Measurements from ENCODE around the gene JAZF1. TPM values are rescaled to one million over a fixed set of nuclear protein-coding genes. Genes with fewer than 3 reads are reported as not detected.

Gene JAZF1
- total and polyA plus RNA-seq, 3 donors from 2014 or later: 38.5 to 51.0 (median 46.4) TPM

GRCh38 chr7:28024786-28025334 is 155.7 kb downstream of the JAZF1 start:
- Histone ChIP-seq H3K9me3 (no peaks in the 10 kb centered on the region), H3K36me3 (ENCODE audit: low read depth, missing control alignments) (no peaks in the 10 kb centered on the region), H3K4me1 (peaks cover 7% of the 10 kb centered on the region), H3K27me3 (no peaks in the 10 kb centered on the region), H3K27ac (no peak overlapping the region), H3K4me3 (no peak overlapping the region)
- WGBS, 2 donors: 83 to 92% methylated on average over 2 of the region's 2 CpGs
- TF ChIP-seq POLR2A (IDR thresholded peaks at IDR 0.05): no peak
- TF ChIP-seq CTCF (IDR thresholded peaks at IDR 0.05): no peak
- intact Hi-C loops (cut with DNase I; ENCODE audit: low total_unique reads): no loop called here
- DNase-seq: no peak

- intact Hi-C loops (cut with DNase I; ENCODE audit: low total_unique reads): no loop called here
- TF ChIP-seq CTCF (IDR thresholded peaks at IDR 0.05): peak; percentile 74 to 83 (median 81)
- no peak for TF ChIP-seq POLR2A (IDR thresholded peaks at IDR 0.05)
- peak; percentile 74 for DNase-seq
- Histone ChIP-seq H3K27me3 (no peaks in the 10 kb centered on the region), H3K4me1 (peaks cover 7% of the 10 kb centered on the region), H3K36me3 (ENCODE audit: low read depth, missing control alignments) (no peaks in the 10 kb centered on the region), H3K9me3 (no peaks in the 10 kb centered on the region), H3K4me3 (no peak overlapping the region), H3K27ac (no peak overlapping the region)
- 25 to 38% methylated on average over 12 of the region's 12 CpGs for WGBS, 2 donors
Measured at GRCh38 chr7:28020302-28020940, 160.2 kb downstream of the JAZF1 start.

GRCh38 chr7:28018856-28019465 is 161.6 kb downstream of the JAZF1 start:
- Histone ChIP-seq H3K27me3 (no peaks in the 10 kb centered on the region), H3K9me3 (no peaks in the 10 kb centered on the region), H3K27ac (no peak overlapping the region), H3K36me3 (ENCODE audit: low read depth, missing control alignments) (no peaks in the 10 kb centered on the region), H3K4me1 (peaks cover 7% of the 10 kb centered on the region), H3K4me3 (no peak overlapping the region)
- 82 to 85% methylated on average over 8 of the region's 8 CpGs for WGBS, 2 donors
- intact Hi-C loops (cut with DNase I; ENCODE audit: low total_unique reads): no loop called here
- DNase-seq: no peak
- TF ChIP-seq POLR2A (IDR thresholded peaks at IDR 0.05): no peak
- no peak for TF ChIP-seq CTCF (IDR thresholded peaks at IDR 0.05)

GRCh38 chr7:28018446-28018845 is 162.1 kb downstream of the JAZF1 start:
- no peak overlapping the region for H3K27ac ChIP-seq
- intact Hi-C loops (cut with DNase I; ENCODE audit: low total_unique reads): no loop called here
- no peaks in the 10 kb centered on the region for H3K27me3 ChIP-seq
- H3K4me1 ChIP-seq: peaks cover 7% of the 10 kb centered on the region
- no peaks in the 10 kb centered on the region for H3K9me3 ChIP-seq
- whole genome bisulfite sequencing, 2 donors: 83 to 92% methylated on average over 5 of the region's 5 CpGs
- no peak for DNase-seq
- H3K36me3 ChIP-seq (ENCODE audit: low read depth, missing control alignments): no peaks in the 10 kb centered on the region
- TF ChIP-seq CTCF (IDR thresholded peaks at IDR 0.05) (no peak), POLR2A (IDR thresholded peaks at IDR 0.05) (no peak)
- no peak overlapping the region for H3K4me3 ChIP-seq

Measured in testis (tissue), 3 donors.